Dendritic cell treated with granulocyte-macrophage colony-stimulating factor and Interleukin-4, amounts not matched to agents 40 ng/mL and 50 ng/mL, for 4 days (primary cell): ENCODE data around the gene INPP5J.
A peak's percentile ranks its signal among the peaks of the same experiment; 100 is the strongest.
"Not testable (repeated sequence)": the region's sequence is repeated elsewhere in the genome, so short reads cannot be mapped to it uniquely, and the experiment has no call there.

Experiments
- H3K27ac Mint-ChIP-seq: one replicate; pipeline ENCODE4 v1.8.0; 2022; ENCODE audit warnings: mild to moderate bottlenecking, mixed read lengths
- H3K27me3 Mint-ChIP-seq: one replicate; pipeline ENCODE4 v1.8.0; 2022; ENCODE audit warnings: mild to moderate bottlenecking, mixed read lengths
- H3K36me3 Mint-ChIP-seq: one replicate; pipeline ENCODE4 v1.8.0; 2022; ENCODE audit warnings: low read depth, mixed read lengths
- H3K4me1 Mint-ChIP-seq: one replicate; pipeline ENCODE4 v1.8.0; 2022; ENCODE audit warnings: low read depth, mixed read lengths
- H3K4me3 Mint-ChIP-seq: one replicate; pipeline ENCODE4 v1.8.0; 2022; ENCODE audit warnings: mild to moderate bottlenecking, moderate library complexity, mixed read lengths
- H3K9me3 Mint-ChIP-seq: one replicate; pipeline ENCODE4 v1.8.0; 2022; ENCODE audit warnings: mixed read lengths
- intact Hi-C: fragments of 100-400 bp; cut with micrococcal nuclease; formaldehyde crosslinking; loops from one replicate; pipeline ENCODE4 v1.15.0; 2022

INPP5J gene, protein sequence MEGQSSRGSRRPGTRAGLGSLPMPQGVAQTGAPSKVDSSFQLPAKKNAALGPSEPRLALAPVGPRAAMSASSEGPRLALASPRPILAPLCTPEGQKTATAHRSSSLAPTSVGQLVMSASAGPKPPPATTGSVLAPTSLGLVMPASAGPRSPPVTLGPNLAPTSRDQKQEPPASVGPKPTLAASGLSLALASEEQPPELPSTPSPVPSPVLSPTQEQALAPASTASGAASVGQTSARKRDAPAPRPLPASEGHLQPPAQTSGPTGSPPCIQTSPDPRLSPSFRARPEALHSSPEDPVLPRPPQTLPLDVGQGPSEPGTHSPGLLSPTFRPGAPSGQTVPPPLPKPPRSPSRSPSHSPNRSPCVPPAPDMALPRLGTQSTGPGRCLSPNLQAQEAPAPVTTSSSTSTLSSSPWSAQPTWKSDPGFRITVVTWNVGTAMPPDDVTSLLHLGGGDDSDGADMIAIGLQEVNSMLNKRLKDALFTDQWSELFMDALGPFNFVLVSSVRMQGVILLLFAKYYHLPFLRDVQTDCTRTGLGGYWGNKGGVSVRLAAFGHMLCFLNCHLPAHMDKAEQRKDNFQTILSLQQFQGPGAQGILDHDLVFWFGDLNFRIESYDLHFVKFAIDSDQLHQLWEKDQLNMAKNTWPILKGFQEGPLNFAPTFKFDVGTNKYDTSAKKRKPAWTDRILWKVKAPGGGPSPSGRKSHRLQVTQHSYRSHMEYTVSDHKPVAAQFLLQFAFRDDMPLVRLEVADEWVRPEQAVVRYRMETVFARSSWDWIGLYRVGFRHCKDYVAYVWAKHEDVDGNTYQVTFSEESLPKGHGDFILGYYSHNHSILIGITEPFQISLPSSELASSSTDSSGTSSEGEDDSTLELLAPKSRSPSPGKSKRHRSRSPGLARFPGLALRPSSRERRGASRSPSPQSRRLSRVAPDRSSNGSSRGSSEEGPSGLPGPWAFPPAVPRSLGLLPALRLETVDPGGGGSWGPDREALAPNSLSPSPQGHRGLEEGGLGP

DNA sequence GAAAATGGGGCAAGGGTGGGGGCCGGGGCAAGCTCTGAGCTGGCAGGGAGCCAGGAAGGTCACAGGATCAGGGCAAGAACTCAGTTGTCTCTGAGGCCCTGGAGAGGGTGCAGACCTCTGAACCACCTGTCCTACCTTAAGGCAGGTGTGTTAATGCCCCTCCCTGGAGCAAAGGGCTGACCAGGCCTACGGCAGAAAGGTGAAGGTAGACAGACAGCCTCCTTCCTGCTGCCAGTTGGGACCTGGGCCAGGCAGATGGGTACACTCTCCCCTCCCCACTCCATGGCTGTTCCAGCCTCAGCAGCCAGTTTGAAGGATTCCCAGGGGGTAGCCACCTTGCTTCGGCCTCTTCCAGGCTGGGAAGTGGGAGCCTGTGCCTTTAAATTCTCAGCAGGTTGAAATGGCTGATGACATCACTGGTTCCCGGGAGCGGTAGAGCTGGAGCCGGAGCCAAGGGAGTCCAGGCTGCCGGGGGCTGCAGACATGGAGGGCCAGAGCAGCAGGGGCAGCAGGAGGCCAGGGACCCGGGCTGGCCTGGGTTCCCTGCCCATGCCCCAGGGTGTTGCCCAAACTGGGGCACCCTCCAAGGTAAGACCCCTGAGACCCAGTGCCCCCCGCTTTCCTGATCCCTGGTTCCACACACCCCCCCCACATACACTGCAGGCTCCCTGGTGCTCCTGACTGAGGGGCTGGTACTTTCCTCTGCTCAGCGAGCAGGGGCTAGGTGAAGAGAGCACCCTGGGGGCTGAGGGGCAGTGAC lies at the start of gene INPP5J:
TSS of gene INPP5J (plus strand) at position 435 of the 760 bp plus-strand sequence. CDS start at position 484, 49 bp downstream.
- Mint-ChIP-seq H3K27ac (no peak within 1 kb of the TSS), H3K4me1 (peaks cover 12% of the 10 kb centered on the region)

DNA sequence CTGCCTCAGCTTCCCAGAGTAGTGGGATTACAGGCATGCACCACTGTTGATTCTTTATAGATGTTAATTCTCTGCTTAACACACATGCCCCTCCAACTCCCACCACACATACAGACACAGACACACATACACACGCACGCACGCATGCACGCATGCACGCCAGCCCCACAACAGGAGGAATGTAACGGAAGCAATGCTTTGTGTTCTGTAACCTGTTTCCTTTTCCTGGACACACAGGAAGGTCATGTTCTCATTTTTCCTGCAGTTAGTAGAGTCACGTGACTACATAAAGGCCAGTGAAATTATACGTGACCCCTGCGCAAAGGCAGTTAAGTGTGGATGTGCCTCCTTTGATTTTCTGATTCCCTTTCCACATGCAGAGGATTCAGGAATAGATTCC lies 49.6 kb upstream of the INPP5J start:
- H3K27ac Mint-ChIP-seq, H3K9me3 Mint-ChIP-seq, intact Hi-C loops, H3K36me3 Mint-ChIP-seq, H3K4me1 Mint-ChIP-seq, H3K4me3 Mint-ChIP-seq, H3K27me3 Mint-ChIP-seq: not testable (repeated sequence)

More for the DNA sequence above, at the start of gene INPP5J:
- intact Hi-C loops = no loop called here
- H3K36me3 Mint-ChIP-seq = no peaks in the 10 kb centered on the region
- H3K9me3 Mint-ChIP-seq = no peaks in the 10 kb centered on the region
- H3K27me3 Mint-ChIP-seq = peaks cover 7% of the 10 kb centered on the region
- H3K4me3 Mint-ChIP-seq = peak within 1 kb of the TSS; percentile 21

DNA sequence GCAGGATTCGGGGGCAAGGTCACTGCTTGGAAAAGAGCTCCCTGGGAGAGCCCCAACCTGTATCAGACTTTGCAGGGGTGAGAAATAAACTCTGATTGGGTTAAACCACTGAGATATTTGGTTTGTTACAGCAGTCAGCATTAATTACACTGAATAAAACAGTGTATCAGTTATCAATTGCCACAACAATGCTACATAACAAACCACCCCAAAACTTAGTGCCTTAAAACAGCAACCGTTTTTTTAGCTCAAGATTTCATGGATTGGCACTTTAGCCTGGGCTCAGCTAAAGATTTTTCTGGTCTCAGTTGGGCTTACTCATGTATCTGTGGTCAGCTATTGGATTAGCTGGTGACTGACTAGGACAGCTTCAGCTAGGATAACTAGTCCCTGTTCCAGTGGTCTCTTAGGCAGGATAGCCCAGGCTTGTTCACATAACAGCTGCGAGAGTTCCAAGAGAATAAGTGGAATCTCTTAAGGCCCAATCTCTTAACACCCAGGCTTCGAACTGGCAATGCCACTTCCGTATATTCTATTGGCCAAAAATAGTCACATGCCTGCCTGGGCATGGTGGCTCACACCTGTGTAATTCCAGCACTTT lies 49.1 kb upstream of the INPP5J start:
- H3K4me3 Mint-ChIP-seq, intact Hi-C loops, H3K27me3 Mint-ChIP-seq, H3K36me3 Mint-ChIP-seq, H3K27ac Mint-ChIP-seq, H3K4me1 Mint-ChIP-seq, H3K9me3 Mint-ChIP-seq: not testable (repeated sequence)

DNA sequence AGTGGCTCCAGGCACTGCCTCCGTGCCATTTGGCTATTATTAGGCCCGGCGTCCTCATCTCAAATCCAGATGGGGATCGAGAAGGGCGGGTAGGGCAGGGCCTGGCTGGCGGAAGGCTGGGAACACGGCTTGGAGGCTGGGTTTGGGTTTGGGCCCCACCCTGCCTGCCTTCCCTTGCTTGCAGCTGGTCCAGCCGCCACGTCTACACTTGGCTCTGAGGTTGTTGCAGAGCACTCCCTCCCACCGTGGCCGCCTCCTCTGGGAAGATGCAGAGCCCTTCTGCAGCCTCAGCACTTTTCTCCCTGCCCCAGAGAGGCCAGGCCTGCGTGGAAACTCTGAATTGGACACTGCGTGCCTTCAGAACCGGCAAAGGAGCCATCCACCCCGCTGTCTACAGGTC lies 46.8 kb upstream of the INPP5J start:
- H3K4me3 Mint-ChIP-seq = no peak overlapping the region
- peaks cover 7% of the 10 kb centered on the region for H3K27me3 Mint-ChIP-seq
- intact Hi-C loops = no loop called here
- no peaks in the 10 kb centered on the region for H3K9me3 Mint-ChIP-seq
- H3K4me1 Mint-ChIP-seq = peaks cover 11% of the 10 kb centered on the region
- H3K36me3 Mint-ChIP-seq = no peaks in the 10 kb centered on the region
- no peak overlapping the region for H3K27ac Mint-ChIP-seq

DNA sequence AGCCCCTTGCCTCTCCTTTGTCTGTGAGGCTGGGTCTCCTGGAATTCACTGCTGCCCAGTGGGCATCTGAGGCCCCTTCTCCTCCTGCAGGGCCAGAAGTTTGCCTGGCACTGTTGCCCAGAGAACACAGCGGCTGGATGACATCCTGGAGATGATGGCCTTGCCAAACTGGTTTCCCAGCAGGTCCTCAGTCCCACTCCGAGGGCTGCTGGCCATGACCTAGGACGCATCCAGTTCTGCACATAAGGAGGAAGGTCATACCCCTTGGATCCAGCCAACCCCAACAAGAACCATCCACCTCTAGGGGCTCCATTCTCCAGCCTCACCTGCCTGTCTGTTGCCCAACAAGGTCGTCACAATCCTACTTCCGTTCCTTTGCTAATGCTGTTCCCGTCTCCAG lies 45.1 kb upstream of the INPP5J start:
- Mint-ChIP-seq H3K27ac (no peak overlapping the region), H3K36me3 (no peaks in the 10 kb centered on the region), H3K4me1 (peaks cover 28% of the 10 kb centered on the region), H3K4me3 (no peak overlapping the region), H3K27me3 (peaks cover 5% of the 10 kb centered on the region), H3K9me3 (no peaks in the 10 kb centered on the region)
- intact Hi-C loops = no loop called here

DNA sequence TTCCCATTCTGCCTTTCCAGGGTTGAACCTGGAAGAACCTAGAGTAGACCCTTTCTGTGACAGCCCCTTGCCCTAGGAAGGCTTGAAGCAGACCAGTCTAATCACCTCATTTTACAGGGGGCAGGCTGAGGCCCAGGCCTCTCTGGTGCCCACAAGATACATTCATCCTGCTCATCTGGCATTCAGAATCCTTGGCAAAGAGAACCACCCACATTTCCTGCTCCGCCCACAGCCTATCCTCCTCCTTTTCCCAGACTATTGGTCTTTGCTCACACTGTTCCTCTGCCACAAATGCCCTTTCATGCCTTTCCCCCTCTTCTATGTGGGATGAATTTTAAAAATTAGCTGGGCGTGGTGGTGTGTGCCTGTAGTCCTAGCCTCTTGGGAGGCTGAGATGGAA lies 44.4 kb upstream of the INPP5J start:
- H3K36me3 Mint-ChIP-seq, H3K27me3 Mint-ChIP-seq, intact Hi-C loops, H3K4me3 Mint-ChIP-seq, H3K9me3 Mint-ChIP-seq, H3K27ac Mint-ChIP-seq: not testable (repeated sequence)
- H3K4me1 Mint-ChIP-seq = peaks cover 35% of the 10 kb centered on the region

DNA sequence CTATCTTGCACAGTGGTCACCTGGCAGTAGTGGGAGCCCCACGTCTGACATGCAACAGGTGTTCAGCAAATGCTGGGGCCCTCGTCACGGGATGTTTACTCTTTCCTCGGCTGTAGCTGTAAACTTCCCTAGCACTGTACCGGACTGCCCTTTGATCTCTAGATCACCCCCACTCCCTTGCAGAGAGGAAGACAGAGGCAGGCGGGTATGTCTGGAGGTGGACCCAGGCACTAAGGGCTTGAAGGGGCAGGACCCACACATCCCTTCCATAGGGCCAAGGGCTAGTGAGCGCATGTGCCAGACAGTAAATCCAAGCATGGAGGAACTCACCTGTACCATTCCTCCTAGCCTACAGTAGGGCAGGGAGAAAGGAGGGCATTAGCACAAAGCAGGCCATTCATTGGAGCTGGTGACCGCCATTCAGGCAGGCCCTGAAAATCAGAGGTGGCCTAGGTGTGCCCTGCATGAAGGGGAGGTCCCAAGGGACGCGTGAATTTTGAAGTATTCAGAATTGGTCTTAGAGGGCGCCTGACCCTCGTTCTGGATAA lies 43.6 kb upstream of the INPP5J start:
- peaks cover 43% of the 10 kb centered on the region for H3K4me1 Mint-ChIP-seq
- peaks cover under 1% of the 10 kb centered on the region for H3K36me3 Mint-ChIP-seq
- intact Hi-C loops = no loop called here
- no peaks in the 10 kb centered on the region for H3K9me3 Mint-ChIP-seq
- H3K4me3 Mint-ChIP-seq = no peak overlapping the region
- no peak overlapping the region for H3K27ac Mint-ChIP-seq
- peaks cover 5% of the 10 kb centered on the region for H3K27me3 Mint-ChIP-seq

DNA sequence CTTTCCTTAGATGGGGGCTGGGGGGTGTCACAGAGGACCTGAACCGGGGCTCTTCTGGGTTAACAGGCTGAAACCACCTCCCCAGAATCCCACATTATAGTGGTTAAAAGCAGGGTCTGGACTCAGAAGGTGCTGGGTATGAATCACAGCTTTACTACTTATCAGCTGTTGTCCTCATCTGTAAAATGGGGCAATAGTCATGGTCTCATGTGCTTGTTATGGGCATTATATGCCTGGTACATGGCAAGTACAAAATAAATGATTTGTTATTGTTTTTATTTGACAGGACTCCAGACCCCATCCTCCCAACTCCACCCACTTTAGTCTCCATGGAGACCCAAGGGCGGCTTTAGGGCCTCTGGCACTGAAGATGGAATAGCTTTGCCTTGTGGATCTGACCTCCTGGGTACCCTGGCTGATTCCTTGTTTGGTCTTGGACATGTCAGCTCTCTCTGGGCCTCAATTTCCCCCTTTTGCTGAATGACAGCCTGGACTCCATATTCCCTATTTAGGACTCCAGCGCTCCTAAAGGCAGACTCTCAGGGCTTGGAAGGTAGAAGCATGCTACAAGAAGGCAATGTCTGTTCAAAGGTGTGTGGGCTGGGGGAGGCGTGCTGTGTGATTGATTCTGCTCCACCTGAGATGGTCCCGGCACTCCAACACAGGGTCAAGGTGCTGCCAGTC lies 42.5 kb upstream of the INPP5J start:
- peaks cover 5% of the 10 kb centered on the region for H3K27me3 Mint-ChIP-seq
- no peaks in the 10 kb centered on the region for H3K9me3 Mint-ChIP-seq
- peak overlapping the region; percentile 80 for H3K27ac Mint-ChIP-seq
- intact Hi-C loops = loop anchor here (5.0 to 10.0 kb wide), 2 partner anchors 113 to 194 kb away; partner anchors contain the start of genes MORC2 and TUG1
- H3K4me1 Mint-ChIP-seq = peaks cover 50% of the 10 kb centered on the region
- peaks cover 12% of the 10 kb centered on the region for H3K36me3 Mint-ChIP-seq
- peak overlapping the region; percentile 88 for H3K4me3 Mint-ChIP-seq

DNA sequence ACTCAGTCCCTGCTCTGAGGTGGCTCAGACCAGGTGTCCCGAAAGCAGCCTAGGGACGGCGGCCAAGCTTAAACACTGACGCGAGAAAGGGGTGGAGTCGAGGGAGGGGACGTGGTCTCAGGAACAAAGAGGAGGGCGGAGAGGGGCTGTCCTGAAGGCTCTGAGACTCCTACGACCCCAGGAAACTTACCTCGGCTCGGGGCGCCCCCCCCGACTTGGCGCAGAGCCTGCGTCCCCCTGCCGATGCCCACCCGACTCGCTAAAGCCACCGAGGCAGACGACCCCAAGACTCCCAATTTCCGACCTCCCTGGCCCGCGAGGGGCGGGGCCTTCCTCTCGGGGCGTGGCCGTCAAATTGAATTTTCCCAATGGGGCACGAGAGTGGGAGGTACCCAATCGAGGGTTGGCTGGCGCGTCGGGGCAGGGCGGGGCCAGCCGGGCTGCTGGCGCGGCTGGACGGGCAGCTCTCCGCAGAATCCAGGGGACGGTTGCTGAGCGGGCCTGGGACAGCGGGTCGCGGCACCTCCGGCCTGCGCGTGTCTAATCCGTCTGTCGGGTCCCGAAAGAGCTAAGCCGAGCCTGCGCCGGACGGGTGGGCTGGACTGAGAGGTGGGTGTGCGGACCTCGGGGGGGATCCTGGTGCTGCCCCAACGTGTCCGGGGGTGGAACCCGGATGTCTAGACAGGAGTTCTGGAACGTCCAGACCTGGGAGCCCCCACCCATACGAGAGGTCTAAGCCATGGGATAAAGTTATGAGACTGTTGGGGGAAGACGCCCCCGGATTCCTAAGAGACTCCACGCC lies 41.7 kb upstream of the INPP5J start, which contains the start of gene SMTN:
TSS of gene SMTN (plus strand) at position 471 of the 802 bp plus-strand sequence. CDS start 1,941 bp downstream, outside the sequence.
- peaks cover 14% of the 10 kb centered on the region for H3K36me3 Mint-ChIP-seq
- intact Hi-C loops = loop anchor here (5.0 to 10.0 kb wide), 2 partner anchors 114 to 194 kb away; partner anchors contain the start of genes MORC2 and TUG1
- no peaks in the 10 kb centered on the region for H3K9me3 Mint-ChIP-seq
- peaks cover 5% of the 10 kb centered on the region for H3K27me3 Mint-ChIP-seq
- peak within 1 kb of the TSS; percentile 88 for H3K4me3 Mint-ChIP-seq
- peaks cover 54% of the 10 kb centered on the region for H3K4me1 Mint-ChIP-seq
- peak within 1 kb of the TSS; percentile 80 for H3K27ac Mint-ChIP-seq

DNA sequence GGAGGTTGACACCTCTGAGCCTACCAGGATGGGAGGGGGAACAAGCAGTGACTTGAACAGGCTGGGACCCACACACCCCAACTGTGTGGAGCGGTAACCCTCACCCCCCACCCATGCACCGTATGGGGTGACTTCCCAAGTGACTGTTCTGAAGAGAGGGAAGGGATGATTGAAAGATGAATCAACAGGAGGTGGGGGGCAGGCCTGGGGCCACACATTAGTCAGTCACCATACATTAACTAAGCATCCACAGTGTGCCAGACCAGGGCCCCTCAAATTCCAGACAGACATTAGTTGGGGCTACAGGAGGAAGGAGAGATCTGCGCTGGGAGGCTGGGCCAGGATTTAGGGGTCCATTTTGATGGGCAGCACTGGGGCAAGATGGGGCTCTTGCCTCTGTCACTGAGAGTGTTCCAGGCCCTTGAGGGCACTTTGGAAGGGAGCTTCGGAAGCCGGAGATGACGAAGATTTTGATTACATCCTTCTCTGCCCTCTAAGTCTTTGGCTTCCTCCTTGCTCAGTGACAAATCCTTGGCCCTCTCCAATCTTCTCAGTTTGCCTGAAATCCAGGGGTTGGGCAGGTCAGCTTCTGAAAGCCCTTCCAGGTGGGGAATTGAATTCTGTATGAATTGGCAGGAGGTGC lies 40.7 kb upstream of the INPP5J start:
- peaks cover 5% of the 10 kb centered on the region for H3K27me3 Mint-ChIP-seq
- H3K9me3 Mint-ChIP-seq = no peaks in the 10 kb centered on the region
- peaks cover 54% of the 10 kb centered on the region for H3K4me1 Mint-ChIP-seq
- peak overlapping the region; percentile 80 for H3K27ac Mint-ChIP-seq
- intact Hi-C loops = loop anchor here (5.0 to 10.0 kb wide), 2 partner anchors 115 to 193 kb away; partner anchors contain the start of genes MORC2 and TUG1
- no peak overlapping the region for H3K4me3 Mint-ChIP-seq
- H3K36me3 Mint-ChIP-seq = peaks cover 14% of the 10 kb centered on the region

DNA sequence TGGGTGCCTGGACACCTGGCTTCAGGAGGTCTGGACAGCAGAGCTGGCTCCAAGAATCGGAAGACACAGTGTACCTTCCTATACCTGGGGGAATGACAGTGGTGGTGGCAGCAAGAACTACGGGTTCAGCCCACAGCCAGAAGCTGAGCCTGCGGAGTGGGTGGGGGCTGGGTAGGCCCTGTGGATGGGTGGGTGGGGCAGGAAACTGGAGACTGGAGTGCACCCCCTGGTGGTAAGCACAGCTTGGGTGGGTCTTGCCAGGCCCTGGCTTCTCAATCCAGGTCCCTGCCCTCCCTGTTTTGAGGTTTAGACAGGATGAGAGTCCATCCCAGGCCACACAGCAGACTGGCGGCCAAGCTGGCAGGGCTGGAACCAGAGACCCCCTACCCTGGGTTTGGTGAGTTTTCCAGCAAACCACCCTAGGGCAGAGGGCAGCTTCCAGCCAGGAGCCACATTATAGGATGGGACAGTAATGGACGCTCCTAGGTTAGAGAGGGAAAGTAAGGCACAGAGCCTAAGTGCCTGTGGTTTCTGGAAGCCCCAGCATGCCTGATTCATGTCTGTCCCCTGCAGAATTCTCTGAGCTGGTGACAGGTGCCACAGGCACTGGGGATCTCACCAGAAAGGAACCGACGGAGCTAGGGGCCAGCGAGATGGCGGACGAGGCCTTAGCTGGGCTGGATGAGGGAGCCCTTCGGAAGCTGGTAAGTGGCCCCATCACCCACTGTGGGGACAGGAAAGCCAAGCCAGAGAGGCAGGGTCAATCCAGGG lies 40.0 kb upstream of the INPP5J start:
- peaks cover 5% of the 10 kb centered on the region for H3K27me3 Mint-ChIP-seq
- H3K36me3 Mint-ChIP-seq = peaks cover 14% of the 10 kb centered on the region
- intact Hi-C loops = loop anchor here (5.0 to 10.0 kb wide), 2 partner anchors 115 to 192 kb away; partner anchors contain the start of genes MORC2 and TUG1
- H3K4me1 Mint-ChIP-seq = peaks cover 54% of the 10 kb centered on the region
- no peaks in the 10 kb centered on the region for H3K9me3 Mint-ChIP-seq
- no peak overlapping the region for H3K4me3 Mint-ChIP-seq
- no peak overlapping the region for H3K27ac Mint-ChIP-seq
